Lung (tissue), 12 donors: ENCODE results near the gene TDRD3. TPM values are rescaled to one million over a fixed set of nuclear protein-coding genes. Genes with fewer than 3 reads are reported as not detected.

Experiments used
- ATAC-seq: fragments of 200-7000 bp; cut with Tn5 transposase; one replicate; pipeline ENCODE4 v1.9.1; 2020; ENCODE audit warnings: moderate number of reproducible peaks; ENCODE audit not compliant: insufficient read depth, low FRiP score
- DNase-seq, 3 donors: peaks; one replicate each; pipeline ENCODE4 v3.0.0-alpha.2; 2013 to 2017
- H3K27ac ChIP-seq, 2 donors: one replicate each; pipeline ENCODE4 v1.5.1; 2013; ENCODE audit warnings: mild to moderate bottlenecking in 2 of 2, moderate library complexity in 2 of 2, control low read depth in 1 of 2, inconsistent platforms in 1 of 2, low read depth in 1 of 2, low read length in 1 of 2
- H3K27me3 ChIP-seq, 3 donors: one replicate each; pipeline ENCODE4 v1.5.1; 2013; ENCODE audit warnings: low read length in 2 of 3; ENCODE audit not compliant: control insufficient read depth in 3 of 3, insufficient read depth in 3 of 3
- H3K36me3 ChIP-seq, 4 donors: one replicate each; pipeline ENCODE4 v1.5.1; 2013; ENCODE audit warnings: low read length in 4 of 4, mild to moderate bottlenecking in 1 of 4, moderate library complexity in 1 of 4; ENCODE audit not compliant: control insufficient read depth in 4 of 4, insufficient read depth in 4 of 4
- H3K4me1 ChIP-seq, 5 donors: one replicate each; pipeline ENCODE4 v1.5.1; 2013; ENCODE audit warnings: low read length in 5 of 5, mild to moderate bottlenecking in 2 of 5, moderate library complexity in 1 of 5; ENCODE audit not compliant: control insufficient read depth in 5 of 5, insufficient read depth in 5 of 5
- H3K4me3 ChIP-seq: one replicate; pipeline ENCODE4 v1.5.1; 2013; ENCODE audit warnings: mild to moderate bottlenecking, control low read depth, moderate library complexity
- H3K9ac ChIP-seq, 2 donors: one replicate each; pipeline ENCODE4 v1.5.1; 2013; ENCODE audit warnings: low read length in 2 of 2, control low read depth in 1 of 2; ENCODE audit not compliant: insufficient read depth in 1 of 2
- H3K9me3 ChIP-seq, 4 donors: one replicate each; pipeline ENCODE4 v1.5.1; 2013; ENCODE audit warnings: low read length in 3 of 4, mild to moderate bottlenecking in 1 of 4, moderate library complexity in 1 of 4; ENCODE audit not compliant: control insufficient read depth in 4 of 4, insufficient read depth in 3 of 4
- CTCF ChIP-seq: IDR thresholded peaks from 2 replicates; pipeline ENCODE4 v1.5.1; 2012; ENCODE audit warnings: mild to moderate bottlenecking; ENCODE audit errors: control extremely low read depth, extremely low read depth
- WGBS, 2 donors: extraction: QIAGEN DNeasy Blood & Tissue Kit; methylation state at CpG; one replicate each; pipeline ENCODE4 v1.1.7; 2013; 5-methylcytosine and 5-hydroxymethylcytosine counted together
- polyA plus RNA-seq, 2 donors: library from polyadenylated mRNA; stranded (reverse); fragments of 200-250 nt; gene quantifications; one replicate each; pipeline ENCODE4 v1.2.1, GENCODE V29; 2013
- total RNA-seq, 2 donors: library from RNA; depleted of rRNA in 1 of 2; stranded (reverse); fragments of >200 nt in 1 of 2; gene quantifications; one replicate each; pipeline ENCODE4 v1.2.1, GENCODE V29; 2014 to 2021
- donor health status: control.
- donor health status: control.
- donor health status: Bipolar disorder and iron deficiency.
- donor health status: healthy.
- donor health status: DM: yes; HTN: yes; CAD: no.

TDRD3 gene
- total and polyA plus RNA-seq, 4 donors = 6.5 to 56.7 (median 19.4) TPM

- TF ChIP-seq CTCF = no peak
- Histone ChIP-seq H3K9me3 (peaks cover 0 to 3% (median 3%) of the 10 kb centered on the region in 4 donors), H3K27me3 (no peaks in the 10 kb centered on the region), H3K4me1 (no peaks in the 10 kb centered on the region), H3K9ac (no peak overlapping the region), H3K36me3 (peaks cover 3 to 10% (median 7%) of the 10 kb centered on the region in 4 donors), H3K4me3 (no peak overlapping the region), H3K27ac (no peak overlapping the region)
- 66 to 67% methylated on average over 5 of the region's 5 CpGs for WGBS, 2 donors
- no peak for ATAC-seq
- DNase-seq = peak in 1 of 3 donors; percentile 8
Observed at GRCh38 chr13:60572003-60572798, 175.2 kb downstream of the TDRD3 start.

- Histone ChIP-seq H3K4me3 (no peak overlapping the region), H3K9ac (no peak overlapping the region), H3K4me1 (no peaks in the 10 kb centered on the region), H3K9me3 (peaks cover 0 to 3% (median 3%) of the 10 kb centered on the region in 4 donors), H3K27me3 (no peaks in the 10 kb centered on the region), H3K27ac (no peak overlapping the region), H3K36me3 (peaks cover 3 to 10% (median 5%) of the 10 kb centered on the region in 4 donors)
- DNase-seq = no peak
- TF ChIP-seq CTCF = no peak
- no peak for ATAC-seq
- 94 to 95% methylated on average over 8 of the region's 8 CpGs for WGBS, 2 donors
Observed at GRCh38 chr13:60572855-60573254, 175.8 kb downstream of the TDRD3 start.

- DNase-seq (no peak), ATAC-seq (no peak)
- Histone ChIP-seq H3K4me1 (no peaks in the 10 kb centered on the region), H3K27ac (no peak overlapping the region), H3K27me3 (no peaks in the 10 kb centered on the region), H3K36me3 (peaks cover 0 to 2% (median 0%) of the 10 kb centered on the region in 4 donors), H3K4me3 (no peak overlapping the region), H3K9ac (no peak overlapping the region), H3K9me3 (peaks cover 0 to 3% (median 0%) of the 10 kb centered on the region in 4 donors)
- TF ChIP-seq CTCF = no peak
- 92 to 96% methylated on average over 5 of the region's 5 CpGs for WGBS, 2 donors
Observed at GRCh38 chr13:60574735-60575134, 177.7 kb downstream of the TDRD3 start.

- 95% methylated on average over 1 of the region's 1 CpG for WGBS, 2 donors
- ATAC-seq = no peak
- no peak for DNase-seq
Observed at GRCh38 chr13:60575142-60575541, 178.1 kb downstream of the TDRD3 start.

More at GRCh38 chr13:60575142-60575541, 178.1 kb downstream of the TDRD3 start:
- Histone ChIP-seq H3K36me3 (peaks cover 0 to 2% (median 0%) of the 10 kb centered on the region in 4 donors), H3K9ac (no peak overlapping the region), H3K4me3 (no peak overlapping the region), H3K27me3 (no peaks in the 10 kb centered on the region), H3K4me1 (no peaks in the 10 kb centered on the region), H3K27ac (no peak overlapping the region), H3K9me3 (peaks cover 0 to 3% (median 0%) of the 10 kb centered on the region in 4 donors)
- no peak for TF ChIP-seq CTCF
